Nephron (organoid): Measurements from ENCODE around the gene CEP170B.
"Not testable (repeated sequence)": the region's sequence is repeated elsewhere in the genome, so short reads cannot be mapped to it uniquely, and the experiment has no call there.

Source experiments
- H3K27ac Mint-ChIP-seq, 3 experiments: 2 replicates each; pipeline ENCODE4 v1.8.0; 2020; ENCODE audit warnings: mixed read lengths in 3 of 3, mild to moderate bottlenecking in 2 of 3, moderate library complexity in 1 of 3
- H3K27me3 Mint-ChIP-seq: 2 replicates; pipeline ENCODE4 v1.8.0; 2021; ENCODE audit warnings: low read depth, mild to moderate bottlenecking, moderate library complexity, mixed read lengths
- H3K36me3 Mint-ChIP-seq: 2 replicates; pipeline ENCODE4 v1.8.0; 2020; ENCODE audit warnings: low read depth, mixed read lengths
- H3K4me1 Mint-ChIP-seq: 2 replicates; pipeline ENCODE4 v1.8.0; 2020; ENCODE audit warnings: mixed read lengths
- H3K4me3 Mint-ChIP-seq, 3 experiments: 2 replicates each; pipeline ENCODE4 v1.8.0; 2020; ENCODE audit warnings: mild to moderate bottlenecking in 3 of 3, mixed read lengths in 3 of 3, moderate library complexity in 2 of 3
- H3K9me3 Mint-ChIP-seq: 2 replicates; pipeline ENCODE4 v1.8.0; 2020; ENCODE audit warnings: mixed read lengths
- TF ChIP-seq, protein P1 (sequence below), 3 experiments: fragments of 200-600 bp; sonication (generic); IDR thresholded peaks; one replicate each; pipeline ENCODE4 v1.5.0; 2021; ENCODE audit warnings: antibody characterized with exemption in 3 of 3; ENCODE audit not compliant: unreplicated experiment in 3 of 3

Gene CEP170B

DNA sequence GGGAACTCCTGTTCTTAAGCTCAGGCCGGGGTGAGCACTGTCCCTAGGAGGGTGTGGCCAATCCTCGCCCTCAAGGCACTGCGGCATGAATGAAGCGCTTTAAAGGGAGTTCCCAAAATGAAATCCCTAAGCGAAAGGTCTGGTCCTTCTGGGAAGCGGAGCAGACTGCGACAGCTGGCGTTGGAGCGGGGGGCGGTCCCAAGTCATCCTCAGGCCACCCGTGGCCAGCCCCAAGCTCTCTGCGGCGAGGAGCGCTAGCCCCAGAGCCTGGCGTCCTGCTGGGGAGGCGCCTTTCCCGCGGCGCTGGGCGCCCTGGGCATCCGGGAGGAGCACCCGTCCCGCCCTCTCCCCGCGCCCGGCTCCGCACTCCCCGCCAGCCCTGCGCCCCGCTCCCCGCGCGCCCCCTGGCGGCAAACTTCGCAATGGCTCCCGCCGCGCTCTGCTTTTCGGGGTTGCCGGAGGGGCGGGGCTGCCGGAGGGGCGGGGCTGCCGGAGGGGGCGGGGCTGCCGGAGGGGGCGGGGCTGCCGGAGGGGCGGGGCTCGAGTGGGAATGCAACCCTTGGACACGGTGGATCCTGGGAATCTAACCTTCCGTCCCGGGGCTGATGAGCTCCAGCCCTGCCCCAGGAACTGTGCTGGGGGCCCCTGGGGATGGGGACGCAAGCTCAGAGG lies 38.7 kb upstream of the CEP170B start:
- peaks cover 33% of the 10 kb centered on the region for H3K27me3 Mint-ChIP-seq
- peaks cover 4% of the 10 kb centered on the region for H3K9me3 Mint-ChIP-seq
- no peaks in the 10 kb centered on the region for H3K36me3 Mint-ChIP-seq
- H3K4me1 Mint-ChIP-seq: no peaks in the 10 kb centered on the region
- TF ChIP-seq, protein P1, sequence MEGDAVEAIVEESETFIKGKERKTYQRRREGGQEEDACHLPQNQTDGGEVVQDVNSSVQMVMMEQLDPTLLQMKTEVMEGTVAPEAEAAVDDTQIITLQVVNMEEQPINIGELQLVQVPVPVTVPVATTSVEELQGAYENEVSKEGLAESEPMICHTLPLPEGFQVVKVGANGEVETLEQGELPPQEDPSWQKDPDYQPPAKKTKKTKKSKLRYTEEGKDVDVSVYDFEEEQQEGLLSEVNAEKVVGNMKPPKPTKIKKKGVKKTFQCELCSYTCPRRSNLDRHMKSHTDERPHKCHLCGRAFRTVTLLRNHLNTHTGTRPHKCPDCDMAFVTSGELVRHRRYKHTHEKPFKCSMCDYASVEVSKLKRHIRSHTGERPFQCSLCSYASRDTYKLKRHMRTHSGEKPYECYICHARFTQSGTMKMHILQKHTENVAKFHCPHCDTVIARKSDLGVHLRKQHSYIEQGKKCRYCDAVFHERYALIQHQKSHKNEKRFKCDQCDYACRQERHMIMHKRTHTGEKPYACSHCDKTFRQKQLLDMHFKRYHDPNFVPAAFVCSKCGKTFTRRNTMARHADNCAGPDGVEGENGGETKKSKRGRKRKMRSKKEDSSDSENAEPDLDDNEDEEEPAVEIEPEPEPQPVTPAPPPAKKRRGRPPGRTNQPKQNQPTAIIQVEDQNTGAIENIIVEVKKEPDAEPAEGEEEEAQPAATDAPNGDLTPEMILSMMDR (IDR thresholded peaks at IDR 0.05; ENCODE audit: unreplicated experiment in 3 of 3): peak; percentile 88 to 96 (median 93)
- H3K4me3 Mint-ChIP-seq: peak overlapping the region; percentile 81 to 86 (median 84)
- H3K27ac Mint-ChIP-seq: no peak overlapping the region

GRCh38 chr14:104826861-104827176 lies 38.2 kb upstream of the CEP170B start:
- Mint-ChIP-seq H3K36me3 (no peaks in the 10 kb centered on the region), H3K9me3 (peaks cover 4% of the 10 kb centered on the region), H3K27ac (no peak overlapping the region), H3K4me1 (no peaks in the 10 kb centered on the region), H3K27me3 (peaks cover 33% of the 10 kb centered on the region), H3K4me3 (peak overlapping the region; percentile 73 to 82 (median 82))
- TF ChIP-seq, protein P1 (IDR thresholded peaks at IDR 0.05; ENCODE audit: unreplicated experiment in 3 of 3): no peak

- Mint-ChIP-seq H3K4me1 (no peaks in the 10 kb centered on the region), H3K27ac (peak overlapping the region in 1 of 3 experiments; percentile 72), H3K27me3 (peaks cover 33% of the 10 kb centered on the region), H3K36me3 (no peaks in the 10 kb centered on the region), H3K4me3 (peak overlapping the region; percentile 73 to 82 (median 82)), H3K9me3 (peaks cover 4% of the 10 kb centered on the region)
- TF ChIP-seq, protein P1 (IDR thresholded peaks at IDR 0.05; ENCODE audit: unreplicated experiment in 3 of 3): peak; percentile 45 to 56 (median 53)
Measured at GRCh38 chr14:104827177-104828055, 37.7 kb upstream of the CEP170B start.

- no peak overlapping the region for H3K4me3 Mint-ChIP-seq
- no peak overlapping the region for H3K27ac Mint-ChIP-seq
- no peaks in the 10 kb centered on the region for H3K4me1 Mint-ChIP-seq
- H3K36me3 Mint-ChIP-seq: no peaks in the 10 kb centered on the region
- H3K27me3 Mint-ChIP-seq: peaks cover 14% of the 10 kb centered on the region
- TF ChIP-seq, protein P1 (IDR thresholded peaks at IDR 0.05; ENCODE audit: unreplicated experiment in 3 of 3): no peak
- no peaks in the 10 kb centered on the region for H3K9me3 Mint-ChIP-seq
Measured at GRCh38 chr14:104830781-104831180, 34.3 kb upstream of the CEP170B start.

- not testable (repeated sequence) for H3K27ac Mint-ChIP-seq, H3K4me1 Mint-ChIP-seq, H3K4me3 Mint-ChIP-seq, H3K9me3 Mint-ChIP-seq, H3K36me3 Mint-ChIP-seq
- peaks cover 34% of the 10 kb centered on the region for H3K27me3 Mint-ChIP-seq
Measured at GRCh38 chr14:104836171-104836935, 28.7 kb upstream of the CEP170B start.

GRCh38 chr14:104841730-104842129 lies 23.3 kb upstream of the CEP170B start:
- H3K36me3 Mint-ChIP-seq: no peaks in the 10 kb centered on the region
- TF ChIP-seq, protein P1 (IDR thresholded peaks at IDR 0.05; ENCODE audit: unreplicated experiment in 3 of 3): no peak
- peaks cover 11% of the 10 kb centered on the region for H3K4me1 Mint-ChIP-seq
- peaks cover 1% of the 10 kb centered on the region for H3K9me3 Mint-ChIP-seq
- H3K27ac Mint-ChIP-seq: no peak overlapping the region
- no peak overlapping the region for H3K4me3 Mint-ChIP-seq
- peaks cover 84% of the 10 kb centered on the region for H3K27me3 Mint-ChIP-seq
